Chondrocyte (in vitro differentiated cells): Measurements from ENCODE around the gene NPHS2. TPM values are rescaled to one million over a fixed set of nuclear protein-coding genes. Genes with fewer than 3 reads are reported as not detected.

Source experiments
- DNase-seq: peaks from one replicate; pipeline ENCODE4 v3.0.0; 2021; ENCODE audit warnings: mixed read lengths, low spot score
- H3K27ac Mint-ChIP-seq: one replicate; pipeline ENCODE4 v1.8.0; 2021; ENCODE audit warnings: mild to moderate bottlenecking, moderate library complexity, mixed read lengths; ENCODE audit not compliant: unreplicated experiment
- H3K27me3 Mint-ChIP-seq: 2 replicates; pipeline ENCODE4 v1.8.0; 2021; ENCODE audit warnings: low read depth, mixed read lengths
- H3K36me3 Mint-ChIP-seq: 2 replicates; pipeline ENCODE4 v1.8.0; 2021; ENCODE audit warnings: low read depth, mixed read lengths
- H3K4me1 Mint-ChIP-seq: 2 replicates; pipeline ENCODE4 v1.8.0; 2021; ENCODE audit warnings: low read depth, mild to moderate bottlenecking, mixed read lengths
- H3K4me3 Mint-ChIP-seq: one replicate; pipeline ENCODE4 v1.8.0; 2021; ENCODE audit warnings: mild to moderate bottlenecking, moderate library complexity, mixed read lengths; ENCODE audit not compliant: unreplicated experiment
- H3K9me3 Mint-ChIP-seq: 2 replicates; pipeline ENCODE4 v1.8.0; 2021; ENCODE audit warnings: low read depth, mixed read lengths
- total RNA-seq: library from RNA; stranded (reverse); gene quantifications from 3 replicates; pipeline ENCODE4 v1.2.1, GENCODE V29; 2021
- TF ChIP-seq, protein P1 (sequence below): fragments of 200-600 bp; sonication (generic); IDR thresholded peaks from 2 replicates; pipeline ENCODE4 v1.5.0; 2021; ENCODE audit warnings: antibody characterized with exemption, mild to moderate bottlenecking, moderate library complexity

NPHS2 gene
- total RNA-seq, 1 donor from 2014 or later, result not detected

DNA sequence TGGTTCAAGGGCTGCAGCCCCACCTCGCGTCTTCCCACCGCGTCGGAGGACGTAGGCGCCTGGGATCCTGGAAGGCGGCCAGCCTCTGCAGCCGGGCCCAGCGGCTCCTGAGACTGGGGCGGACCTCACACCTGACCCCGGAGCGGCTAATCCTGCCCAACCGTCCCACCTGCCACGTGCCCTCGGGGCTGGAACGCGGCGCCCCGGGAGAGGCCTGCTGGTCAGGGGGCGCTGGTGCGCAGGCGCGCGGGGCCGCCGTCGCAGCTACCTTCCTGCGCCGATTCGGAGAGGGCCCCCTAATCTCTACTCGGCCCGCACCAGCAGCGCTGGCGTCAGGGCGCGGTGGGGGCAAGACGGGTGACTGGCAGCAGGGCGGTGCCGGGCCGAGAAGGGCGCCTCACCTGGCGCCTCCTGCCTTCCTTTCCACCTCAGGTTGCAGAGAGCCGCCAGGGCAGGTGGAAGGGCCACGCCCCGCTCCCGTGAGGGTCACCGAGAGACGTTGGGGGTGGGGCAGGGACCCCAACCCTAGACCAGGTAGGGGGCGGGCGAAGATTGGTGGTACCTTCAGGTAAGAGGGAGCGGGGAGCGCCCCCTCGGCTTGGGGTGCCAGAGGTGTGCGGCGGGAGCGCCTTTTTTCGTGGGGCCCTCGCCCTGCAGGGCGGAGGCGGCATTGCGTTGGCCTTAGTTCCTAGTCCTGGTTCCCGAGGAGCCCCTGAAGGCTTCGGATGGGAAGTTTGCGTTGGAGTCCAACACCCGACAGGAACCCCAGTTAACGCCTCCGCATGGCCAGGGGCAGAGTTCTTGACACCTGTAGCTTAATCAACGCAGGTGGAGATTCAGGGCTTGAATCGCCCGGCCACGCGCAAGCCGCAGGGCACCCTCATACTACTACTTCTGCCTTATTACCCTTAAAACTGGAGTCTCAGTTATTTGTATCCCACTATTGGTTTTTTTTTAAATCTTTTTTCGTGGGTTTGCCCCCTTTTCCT, 16.1 kb upstream of the NPHS2 start, which contains the start of gene TDRD5:
Gene TDRD5 (plus strand): TSS at position 241 of the 989 bp plus-strand sequence. CDS start 784 bp downstream, outside the sequence.
- peaks cover 23% of the 10 kb centered on the region for H3K27me3 Mint-ChIP-seq
- TF ChIP-seq, protein P1, sequence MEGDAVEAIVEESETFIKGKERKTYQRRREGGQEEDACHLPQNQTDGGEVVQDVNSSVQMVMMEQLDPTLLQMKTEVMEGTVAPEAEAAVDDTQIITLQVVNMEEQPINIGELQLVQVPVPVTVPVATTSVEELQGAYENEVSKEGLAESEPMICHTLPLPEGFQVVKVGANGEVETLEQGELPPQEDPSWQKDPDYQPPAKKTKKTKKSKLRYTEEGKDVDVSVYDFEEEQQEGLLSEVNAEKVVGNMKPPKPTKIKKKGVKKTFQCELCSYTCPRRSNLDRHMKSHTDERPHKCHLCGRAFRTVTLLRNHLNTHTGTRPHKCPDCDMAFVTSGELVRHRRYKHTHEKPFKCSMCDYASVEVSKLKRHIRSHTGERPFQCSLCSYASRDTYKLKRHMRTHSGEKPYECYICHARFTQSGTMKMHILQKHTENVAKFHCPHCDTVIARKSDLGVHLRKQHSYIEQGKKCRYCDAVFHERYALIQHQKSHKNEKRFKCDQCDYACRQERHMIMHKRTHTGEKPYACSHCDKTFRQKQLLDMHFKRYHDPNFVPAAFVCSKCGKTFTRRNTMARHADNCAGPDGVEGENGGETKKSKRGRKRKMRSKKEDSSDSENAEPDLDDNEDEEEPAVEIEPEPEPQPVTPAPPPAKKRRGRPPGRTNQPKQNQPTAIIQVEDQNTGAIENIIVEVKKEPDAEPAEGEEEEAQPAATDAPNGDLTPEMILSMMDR, result no peak
- H3K4me1 Mint-ChIP-seq, result no peaks in the 10 kb centered on the region
- no peaks in the 10 kb centered on the region for H3K36me3 Mint-ChIP-seq
- H3K9me3 Mint-ChIP-seq, result peaks cover 4% of the 10 kb centered on the region
- peak; percentile 82 for DNase-seq
- H3K27ac Mint-ChIP-seq, result no peak within 1 kb of the TSS
- H3K4me3 Mint-ChIP-seq, result no peak within 1 kb of the TSS

DNA sequence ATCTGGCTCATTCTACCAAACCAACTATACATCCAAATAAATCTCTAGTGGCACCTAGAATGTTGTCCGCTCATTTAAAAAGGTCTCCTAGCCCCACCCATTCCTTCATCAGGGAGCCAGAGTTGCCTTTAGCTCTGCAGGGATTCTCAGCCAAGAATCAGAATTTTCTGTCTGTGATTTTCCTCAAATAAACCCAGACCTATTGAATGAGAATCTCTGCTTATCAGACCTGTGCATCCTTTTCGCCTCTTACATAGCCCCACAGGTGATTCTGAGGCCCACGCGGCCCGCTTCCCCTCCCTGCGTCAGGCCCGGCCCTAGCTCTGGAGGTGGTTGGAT, 15.5 kb upstream of the NPHS2 start:
- Mint-ChIP-seq H3K27ac (no peak overlapping the region), H3K4me1 (no peaks in the 10 kb centered on the region), H3K27me3 (peaks cover 20% of the 10 kb centered on the region), H3K4me3 (no peak overlapping the region), H3K9me3 (peaks cover 4% of the 10 kb centered on the region), H3K36me3 (no peaks in the 10 kb centered on the region)
- TF ChIP-seq, protein P1, result no peak
- DNase-seq, result no peak

DNA sequence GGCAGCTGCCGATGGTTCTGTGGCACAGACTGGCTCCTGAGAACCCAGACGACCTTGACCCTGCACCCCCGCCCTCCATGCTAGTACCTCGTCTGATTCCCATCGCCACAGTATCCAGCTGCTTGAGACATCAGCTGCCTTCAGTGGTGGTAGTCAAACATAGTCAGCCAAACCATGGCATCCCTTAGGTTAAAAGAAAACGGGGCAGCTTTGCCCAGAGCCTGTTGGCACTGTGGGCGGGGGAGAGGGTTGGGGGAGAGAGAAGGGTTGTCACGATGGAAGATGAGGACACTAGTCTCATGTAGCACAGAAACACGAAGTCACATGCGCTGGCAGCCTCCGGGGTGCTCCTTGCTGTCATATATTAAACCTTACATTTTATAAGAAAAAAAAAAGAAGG, 14.9 kb upstream of the NPHS2 start:
- H3K27me3 Mint-ChIP-seq, result peaks cover 19% of the 10 kb centered on the region
- no peaks in the 10 kb centered on the region for H3K36me3 Mint-ChIP-seq
- no peak overlapping the region for H3K27ac Mint-ChIP-seq
- no peak overlapping the region for H3K4me3 Mint-ChIP-seq
- peaks cover 4% of the 10 kb centered on the region for H3K4me1 Mint-ChIP-seq
- DNase-seq, result no peak
- H3K9me3 Mint-ChIP-seq, result peaks cover 4% of the 10 kb centered on the region
- TF ChIP-seq, protein P1, result no peak

DNA sequence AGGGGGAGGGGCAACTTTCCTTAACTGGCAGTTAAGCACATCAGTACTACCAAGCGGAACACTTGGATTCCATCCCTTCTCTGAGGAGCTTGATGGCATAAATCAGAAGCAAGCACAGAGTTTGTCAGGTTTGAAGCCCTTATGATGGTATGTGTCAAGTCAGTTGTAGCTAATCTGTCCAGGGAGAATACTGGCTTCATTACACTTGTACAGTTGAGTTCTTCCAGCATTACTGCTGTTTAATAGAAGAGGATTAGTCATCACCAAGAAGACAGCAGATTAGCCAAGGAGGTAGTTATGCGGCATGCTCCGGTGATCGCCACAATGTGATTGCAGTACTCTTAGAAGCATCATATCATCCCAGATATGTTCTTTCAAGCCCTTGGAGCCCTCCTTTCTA, 13.8 kb upstream of the NPHS2 start:
- peaks cover 4% of the 10 kb centered on the region for H3K4me1 Mint-ChIP-seq
- no peak overlapping the region for H3K27ac Mint-ChIP-seq
- no peak for DNase-seq
- no peaks in the 10 kb centered on the region for H3K36me3 Mint-ChIP-seq
- TF ChIP-seq, protein P1, result no peak
- H3K9me3 Mint-ChIP-seq, result peaks cover 4% of the 10 kb centered on the region
- no peak overlapping the region for H3K4me3 Mint-ChIP-seq
- H3K27me3 Mint-ChIP-seq, result peaks cover 19% of the 10 kb centered on the region

DNA sequence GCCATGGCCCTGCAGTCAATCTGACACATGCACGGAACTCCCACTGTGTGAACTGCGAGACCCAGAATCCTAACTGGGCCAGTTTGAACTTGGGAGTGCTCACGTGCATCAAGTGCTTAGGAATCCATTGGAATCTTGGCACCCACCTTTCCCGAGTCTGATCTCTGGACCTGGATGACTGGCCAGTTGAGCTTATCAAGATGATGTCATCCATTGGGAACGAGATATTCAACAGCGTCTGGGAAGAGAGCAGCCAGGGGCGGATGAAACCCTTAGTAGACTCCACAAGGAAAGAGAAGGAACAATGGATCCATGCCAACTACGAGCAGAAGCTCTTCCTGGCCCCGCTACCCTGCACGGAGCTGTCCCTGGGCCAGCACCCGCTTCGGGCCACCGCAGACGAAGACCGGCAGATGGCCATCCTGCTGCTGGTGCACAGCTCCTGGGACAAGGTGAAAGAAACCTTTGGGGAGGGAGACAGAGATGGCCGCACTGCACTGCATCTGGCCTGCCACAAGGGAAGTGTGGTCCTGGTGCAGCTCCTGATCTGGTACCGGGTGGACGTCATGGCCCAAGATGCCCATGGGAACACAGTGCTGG, 12.8 kb upstream of the NPHS2 start:
- H3K9me3 Mint-ChIP-seq, result peaks cover 4% of the 10 kb centered on the region
- H3K4me1 Mint-ChIP-seq, result peaks cover 4% of the 10 kb centered on the region
- H3K27ac Mint-ChIP-seq, result no peak overlapping the region
- H3K27me3 Mint-ChIP-seq, result peaks cover 21% of the 10 kb centered on the region
- no peak overlapping the region for H3K4me3 Mint-ChIP-seq
- DNase-seq, result no peak
- H3K36me3 Mint-ChIP-seq, result no peaks in the 10 kb centered on the region
- TF ChIP-seq, protein P1, result no peak
